Upper lobe of right lung (tissue), 1 donor: ENCODE data around the gene CBX2. TPM values are rescaled to one million over a fixed set of nuclear protein-coding genes. Genes with fewer than 3 reads are reported as not detected.
A peak's percentile ranks its signal among the peaks of the same experiment; 100 is the strongest.
"Not testable (repeated sequence)": the region's sequence is repeated elsewhere in the genome, so short reads cannot be mapped to it uniquely, and the experiment has no call there.

Experiments
- ATAC-seq: fragments of 200-7000 bp; cut with Tn5 transposase; one replicate; pipeline ENCODE4 v1.9.1; 2020; ENCODE audit warnings: mild to moderate bottlenecking, moderate library complexity
- DNase-seq: peaks from one replicate; pipeline ENCODE4 v3.0.0-alpha.2; 2020
- H3K27ac ChIP-seq: fragments of 200-600 bp; one replicate; pipeline ENCODE4 v1.8.0; 2022
- H3K27me3 ChIP-seq: fragments of 200-600 bp; one replicate; pipeline ENCODE4 v1.8.0; 2022; ENCODE audit warnings: mild to moderate bottlenecking
- H3K36me3 ChIP-seq: fragments of 200-600 bp; one replicate; pipeline ENCODE4 v1.8.0; 2022
- H3K4me1 ChIP-seq: fragments of 200-600 bp; one replicate; pipeline ENCODE4 v1.8.0; 2022
- H3K4me3 ChIP-seq: fragments of 200-600 bp; one replicate; pipeline ENCODE4 v1.8.0; 2022; ENCODE audit warnings: mild to moderate bottlenecking
- H3K9me3 ChIP-seq: fragments of 200-600 bp; one replicate; pipeline ENCODE4 v1.8.0; 2022
- intact Hi-C: fragments of 100-400 bp; cut with DNase I; formaldehyde crosslinking; loops from one replicate; pipeline ENCODE4 v1.11.0; 2022
- total RNA-seq: library from RNA; stranded (reverse); fragmentation: NEBNext Ultra II Directional; extraction: Animal tissue kit (Norgen Biotek cat#: 25700); gene quantifications from one replicate; pipeline ENCODE4 v1.2.1, GENCODE V29; 2021
- TF ChIP-seq, protein P1 (sequence below): fragments of 200-600 bp; IDR thresholded peaks from one replicate; pipeline ENCODE4 v1.8.0; 2022; ENCODE audit warnings: antibody characterized with exemption
- donor health status: DM: no; HTN: yes; CAD: no; lungs with severe emphysema.

Gene CBX2
- total RNA-seq, 1 donor from 2014 or later, result 3.4 TPM

DNA sequence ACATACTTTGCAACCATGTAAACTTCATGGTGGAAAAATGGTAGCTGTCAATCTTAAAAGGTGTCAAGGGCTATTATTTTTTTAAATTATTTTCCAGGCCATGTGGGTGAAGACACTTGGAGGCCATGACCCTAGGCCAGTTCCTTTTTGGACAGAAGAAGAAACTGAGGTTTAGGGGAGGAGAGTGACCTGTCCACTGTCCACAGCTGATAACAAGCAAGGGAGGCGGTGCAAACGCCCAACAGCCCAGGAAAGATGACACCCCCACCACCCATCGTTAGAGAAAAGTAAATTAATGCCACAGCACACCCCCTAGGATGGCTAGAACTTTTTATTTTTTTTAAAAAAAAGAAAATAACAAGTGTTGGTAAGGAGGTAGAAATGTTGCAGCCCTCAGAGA is 28.0 kb upstream of the CBX2 start:
- H3K36me3 ChIP-seq, result no peaks in the 10 kb centered on the region
- peaks cover 75% of the 10 kb centered on the region for H3K27me3 ChIP-seq
- no peaks in the 10 kb centered on the region for H3K4me1 ChIP-seq
- no peak overlapping the region for H3K4me3 ChIP-seq
- no peak for DNase-seq
- TF ChIP-seq, protein P1, sequence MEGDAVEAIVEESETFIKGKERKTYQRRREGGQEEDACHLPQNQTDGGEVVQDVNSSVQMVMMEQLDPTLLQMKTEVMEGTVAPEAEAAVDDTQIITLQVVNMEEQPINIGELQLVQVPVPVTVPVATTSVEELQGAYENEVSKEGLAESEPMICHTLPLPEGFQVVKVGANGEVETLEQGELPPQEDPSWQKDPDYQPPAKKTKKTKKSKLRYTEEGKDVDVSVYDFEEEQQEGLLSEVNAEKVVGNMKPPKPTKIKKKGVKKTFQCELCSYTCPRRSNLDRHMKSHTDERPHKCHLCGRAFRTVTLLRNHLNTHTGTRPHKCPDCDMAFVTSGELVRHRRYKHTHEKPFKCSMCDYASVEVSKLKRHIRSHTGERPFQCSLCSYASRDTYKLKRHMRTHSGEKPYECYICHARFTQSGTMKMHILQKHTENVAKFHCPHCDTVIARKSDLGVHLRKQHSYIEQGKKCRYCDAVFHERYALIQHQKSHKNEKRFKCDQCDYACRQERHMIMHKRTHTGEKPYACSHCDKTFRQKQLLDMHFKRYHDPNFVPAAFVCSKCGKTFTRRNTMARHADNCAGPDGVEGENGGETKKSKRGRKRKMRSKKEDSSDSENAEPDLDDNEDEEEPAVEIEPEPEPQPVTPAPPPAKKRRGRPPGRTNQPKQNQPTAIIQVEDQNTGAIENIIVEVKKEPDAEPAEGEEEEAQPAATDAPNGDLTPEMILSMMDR, result no peak
- no peak overlapping the region for H3K27ac ChIP-seq
- no peaks in the 10 kb centered on the region for H3K9me3 ChIP-seq
- no peak for ATAC-seq
- intact Hi-C loops, result no loop called here

DNA sequence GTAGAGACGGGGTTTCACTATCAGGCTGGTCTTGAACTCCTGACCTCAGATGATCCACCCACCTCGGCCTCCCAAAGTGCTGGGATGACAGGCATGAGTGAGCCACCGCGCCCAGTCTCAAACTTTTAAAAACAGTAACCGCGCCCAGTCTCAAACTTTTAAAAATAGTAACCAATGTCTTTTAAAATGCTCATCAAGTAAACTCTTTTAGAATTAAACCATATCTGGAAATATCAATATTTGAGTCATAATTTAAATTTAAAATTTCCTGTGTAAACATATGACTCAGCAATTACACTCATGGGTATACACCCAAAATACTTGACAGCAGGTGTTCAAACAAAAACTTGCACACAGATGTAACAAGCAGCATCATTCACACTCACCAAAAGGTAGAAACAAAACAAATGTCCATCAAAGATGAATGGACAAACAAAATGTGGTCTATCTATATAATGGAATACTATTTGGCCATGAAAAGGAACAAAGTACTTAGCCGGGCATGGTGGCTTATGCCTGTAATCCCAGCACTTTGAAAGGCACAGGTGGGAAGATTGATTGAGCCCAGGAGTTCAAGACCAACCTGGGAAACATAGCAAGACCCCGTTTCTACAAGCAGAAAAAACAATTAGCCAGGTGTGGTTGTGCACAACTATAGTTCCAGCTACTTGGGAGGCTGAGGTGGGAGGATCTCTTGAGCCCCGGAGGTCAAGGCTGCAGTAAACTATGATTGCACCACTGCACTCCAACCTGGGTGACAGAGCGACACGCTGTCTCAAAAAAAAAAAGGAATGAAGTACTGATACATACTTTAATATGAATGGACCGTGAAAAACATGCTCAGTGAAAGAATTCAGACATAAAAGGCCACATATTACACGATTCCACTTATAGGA is 27.1 kb upstream of the CBX2 start:
- no peak for ATAC-seq
- TF ChIP-seq, protein P1, result no peak
- Histone ChIP-seq H3K27me3 (peaks cover 75% of the 10 kb centered on the region), H3K27ac (no peak overlapping the region), H3K4me3 (no peak overlapping the region), H3K36me3 (no peaks in the 10 kb centered on the region), H3K4me1 (no peaks in the 10 kb centered on the region), H3K9me3 (no peaks in the 10 kb centered on the region)
- DNase-seq, result no peak
- intact Hi-C loops, result no loop called here

DNA sequence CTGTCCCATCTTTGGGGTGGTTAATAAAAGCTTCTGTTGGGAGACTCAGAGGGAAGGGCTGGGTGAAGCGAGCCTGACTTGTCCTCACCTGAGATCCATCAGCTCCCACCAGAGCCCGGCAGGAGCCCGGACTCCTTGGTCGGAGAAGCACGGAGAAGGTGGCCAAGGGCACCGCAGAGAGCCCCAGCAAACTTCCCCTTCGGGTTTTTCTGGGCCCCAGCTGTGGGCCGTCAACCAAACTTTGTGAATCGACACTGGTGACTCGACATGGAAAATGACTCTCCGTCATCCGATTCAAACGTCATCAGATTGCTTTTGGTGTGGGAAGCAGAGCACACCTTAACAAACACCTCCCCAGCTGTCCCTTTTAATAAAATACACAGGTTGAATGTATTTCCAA is 25.8 kb upstream of the CBX2 start:
- peaks cover 63% of the 10 kb centered on the region for H3K27me3 ChIP-seq

GRCh38 chr17:79754370-79754769 is 23.6 kb upstream of the CBX2 start:
- TF ChIP-seq, protein P1, result no peak
- ATAC-seq (no peak), DNase-seq (no peak)

More for the DNA sequence above, 25.8 kb upstream of the CBX2 start:
- TF ChIP-seq, protein P1, result no peak
- peak; percentile 45 for DNase-seq
- intact Hi-C loops, result no loop called here
- Histone ChIP-seq H3K9me3 (no peaks in the 10 kb centered on the region), H3K4me1 (no peaks in the 10 kb centered on the region), H3K4me3 (no peak overlapping the region), H3K27ac (no peak overlapping the region), H3K36me3 (no peaks in the 10 kb centered on the region)
- no peak for ATAC-seq

GRCh38 chr17:79754903-79755302 is 23.0 kb upstream of the CBX2 start:
- peaks cover 36% of the 10 kb centered on the region for H3K27me3 ChIP-seq
- H3K4me3 ChIP-seq, ATAC-seq, H3K9me3 ChIP-seq, H3K4me1 ChIP-seq, H3K36me3 ChIP-seq, intact Hi-C loops, DNase-seq, H3K27ac ChIP-seq: not testable (repeated sequence)

More at GRCh38 chr17:79754370-79754769, 23.6 kb upstream of the CBX2 start:
- intact Hi-C loops, result no loop called here
- Histone ChIP-seq H3K4me1 (no peaks in the 10 kb centered on the region), H3K27ac (no peak overlapping the region), H3K27me3 (peaks cover 41% of the 10 kb centered on the region), H3K36me3 (no peaks in the 10 kb centered on the region), H3K4me3 (no peak overlapping the region), H3K9me3 (no peaks in the 10 kb centered on the region)

DNA sequence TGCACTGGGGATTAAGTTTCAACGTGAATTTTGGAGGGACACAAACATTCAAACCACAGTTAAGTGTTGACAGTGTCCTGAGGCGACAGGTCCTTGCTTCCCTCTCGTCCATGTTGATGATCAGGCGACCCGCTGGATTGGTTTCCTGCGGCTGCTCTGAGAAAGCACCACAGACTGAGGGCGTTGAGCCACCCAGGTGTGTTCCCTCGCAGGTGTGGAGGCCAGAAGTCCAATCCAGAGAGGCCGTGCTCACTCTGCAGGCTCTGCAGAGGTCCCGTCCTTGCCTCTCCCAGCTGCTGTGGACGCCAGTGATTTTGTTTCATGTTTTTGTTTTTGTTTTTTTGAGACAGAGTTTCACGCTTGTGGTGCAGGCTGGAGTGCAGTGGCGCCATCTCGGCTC is 22.4 kb upstream of the CBX2 start:
- intact Hi-C loops, result no loop called here
- H3K36me3 ChIP-seq, result no peaks in the 10 kb centered on the region
- peaks cover 29% of the 10 kb centered on the region for H3K27me3 ChIP-seq
- TF ChIP-seq, protein P1, result no peak
- no peaks in the 10 kb centered on the region for H3K9me3 ChIP-seq
- no peak overlapping the region for H3K27ac ChIP-seq
- no peak overlapping the region for H3K4me3 ChIP-seq
- DNase-seq (no peak), ATAC-seq (no peak)
- H3K4me1 ChIP-seq, result no peaks in the 10 kb centered on the region
